K562 (cell line): Measurements from ENCODE around the gene ANKH. TPM values are rescaled to one million over a fixed set of nuclear protein-coding genes. Genes with fewer than 3 reads are reported as not detected.

Experiments
- ATAC-seq: fragments of 200-7000 bp; cut with Tn5 transposase; 3 replicates; pipeline ENCODE4 v1.9.1; 2020; ENCODE audit warnings: moderate library complexity
- BruUV-seq: library from RNA; stranded (reverse); fragments of 400-500 nt; replicated peaks from 2 replicates; lab custom pipeline; 2021; lab: Mats Ljungman, UMichigan
- CTCF ChIA-PET: fragments of 300-600 bp; formaldehyde crosslinking; extraction: SDS; loops from one replicate; lab custom pipeline; 2021; ENCODE audit warnings: low intra/inter-chr PET ratio; lab: Yijun Ruan, JAX
- POLR2A ChIA-PET: fragments of 300-600, 350-650 bp; sonication (Branson Sonifier 250); formaldehyde crosslinking; extraction: SDS; loops from one replicate; lab custom pipeline; 2021; ENCODE audit warnings: antibody characterized with exemption, inconsistent platforms; lab: Yijun Ruan, JAX
- DNase-seq, 4 experiments: peaks; one replicate each; pipeline versions ENCODE4 v3.0.0 to v3.0.0-alpha.2; 2011 to 2018; ENCODE audit warnings: low spot score in 3 of 4, mixed read lengths in 3 of 4; ENCODE audit errors: extremely low read depth in 1 of 4
- FAIRE-seq: peaks from 2 replicates; lab custom pipeline; 2011; peaks lifted over from hg19 to GRCh38; lab: Jason Lieb, UNC
- H2AFZ ChIP-seq: 2 replicates; pipeline ENCODE4 v1.6.0; 2011; ENCODE audit warnings: low read depth, low read length, control low read depth, inconsistent platforms
- H3K27ac ChIP-seq: fragments of 200-600 bp; 3 replicates; pipeline ENCODE4 v1.8.0; 2011; ENCODE audit warnings: low read depth, mild to moderate bottlenecking, control low read depth, inconsistent platforms, low read length, moderate library complexity, mixed read lengths; ENCODE audit errors: extremely low read depth
- H3K27me3 ChIP-seq, 2 experiments: fragments of 300-600 bp in 1 of 2; 2 replicates in 1 of 2; 3 replicates in 1 of 2; pipeline versions ENCODE4 v1.6.0 to v1.8.0; 2011; ENCODE audit warnings: inconsistent platforms in 2 of 2, low read length in 2 of 2, mild to moderate bottlenecking in 1 of 2, mixed read lengths in 1 of 2, moderate library complexity in 1 of 2; ENCODE audit not compliant: control insufficient read depth in 2 of 2, insufficient read depth in 2 of 2
- H3K36me3 ChIP-seq: fragments of 300-600 bp; 3 replicates; pipeline ENCODE4 v1.8.0; 2011; ENCODE audit warnings: mild to moderate bottlenecking, low read length, inconsistent platforms; ENCODE audit not compliant: control insufficient read depth, insufficient read depth
- H3K4me1 ChIP-seq, 2 experiments: fragments of 200-600 bp in 1 of 2; replicated peaks in 1 of 2; 2 replicates in 1 of 2; 3 replicates in 1 of 2; pipeline versions ENCODE4 v1.5.1 to v1.8.0; 2011; ENCODE audit warnings: inconsistent platforms in 2 of 2, low read length in 2 of 2, mild to moderate bottlenecking in 1 of 2, mixed read lengths in 1 of 2, moderate library complexity in 1 of 2; ENCODE audit not compliant: control insufficient read depth in 2 of 2, insufficient read depth in 2 of 2
- H3K4me2 ChIP-seq: 2 replicates; pipeline ENCODE4 v1.6.1; 2011; ENCODE audit warnings: low read length, control low read depth, inconsistent platforms, mixed read lengths; ENCODE audit not compliant: insufficient read depth
- H3K4me3 ChIP-seq: fragments of 200-600 bp; sonication (generic), shearing (Covaris generic); 2 replicates; pipeline ENCODE4 v1.5.1; 2016; ENCODE audit warnings: control low read depth, inconsistent platforms
- H3K79me2 ChIP-seq: fragments of 200-600 bp; 3 replicates; pipeline ENCODE4 v1.8.0; 2011; ENCODE audit warnings: low read length, inconsistent platforms; ENCODE audit not compliant: control insufficient read depth, insufficient read depth
- H3K9ac ChIP-seq, 2 experiments: 2 replicates each; pipeline versions ENCODE4 v1.6.0 to v1.6.1; 2011; ENCODE audit warnings: low read depth in 2 of 2, low read length in 2 of 2, control low read depth in 1 of 2, inconsistent platforms in 1 of 2, mild to moderate bottlenecking in 1 of 2, mixed read lengths in 1 of 2; ENCODE audit not compliant: insufficient read depth in 1 of 2
- H3K9me1 ChIP-seq: one replicate; pipeline ENCODE4 v1.6.0; 2011; ENCODE audit warnings: inconsistent platforms, mild to moderate bottlenecking, low read length, moderate library complexity; ENCODE audit not compliant: control insufficient read depth, insufficient read depth
- H3K9me3 ChIP-seq: replicated peaks from 2 replicates; pipeline ENCODE4 v1.5.1; 2011; ENCODE audit warnings: low read depth, low read length, inconsistent platforms; ENCODE audit not compliant: control insufficient read depth, insufficient read depth
- H4K20me1 ChIP-seq: replicated peaks from 2 replicates; pipeline ENCODE4 v1.6.1; 2011; ENCODE audit warnings: low read length, inconsistent platforms, mixed read lengths; ENCODE audit not compliant: control insufficient read depth, insufficient read depth
- ATF7 ChIP-seq: fragments of 450-650 bp; IDR thresholded peaks from 2 replicates; pipeline ENCODE4 v1.7.1; 2014; ENCODE audit warnings: mild to moderate bottlenecking, moderate library complexity
- CBX1 ChIP-seq: sonication (generic); IDR thresholded peaks from 2 replicates; pipeline ENCODE4 v1.6.1; 2016; ENCODE audit warnings: antibody characterized with exemption, low read depth, mild to moderate bottlenecking
- FUS ChIP-seq: fragments of 200-400 bp; formaldehyde crosslinking; optimal IDR thresholded peaks from 2 replicates; pipeline ENCODE3; 2017; ENCODE audit warnings: low read depth, low read length
- HDAC2 ChIP-seq: fragments of 450-650 bp; IDR thresholded peaks from 2 replicates; pipeline ENCODE4 v1.6.1; 2016; ENCODE audit warnings: mild to moderate bottlenecking
- HDAC3 ChIP-seq: fragments of 450-650 bp; IDR thresholded peaks from 2 replicates; pipeline ENCODE4 v1.6.1; 2018; ENCODE audit warnings: borderline replicate concordance, mild to moderate bottlenecking, moderate library complexity; ENCODE audit not compliant: partially characterized antibody
- HEY1 ChIP-seq: fragments of 250-450 bp; sonication (Bioruptor Pico); IDR thresholded peaks from 2 replicates; pipeline ENCODE4 v1.5.0; 2020; ENCODE audit warnings: mild to moderate bottlenecking, moderate library complexity, borderline replicate concordance
- NFE2 ChIP-seq: IDR thresholded peaks from 2 replicates; pipeline ENCODE4 v1.6.1; 2014; ENCODE audit warnings: antibody characterized with exemption, low read depth
- SMARCA5 ChIP-seq: fragments of 450-650 bp; IDR thresholded peaks from 2 replicates; pipeline ENCODE4 v1.6.1; 2016
- SP2 ChIP-seq: IDR thresholded peaks from 2 replicates; pipeline ENCODE4 v1.6.1; 2011; ENCODE audit warnings: mild to moderate bottlenecking, low read depth, low read length, moderate library complexity; ENCODE audit not compliant: poor library complexity, severe bottlenecking; ENCODE audit errors: extremely low read depth
- TAF7 ChIP-seq: fragments of 450-650 bp; IDR thresholded peaks from 2 replicates; pipeline ENCODE4 v1.6.1; 2016; ENCODE audit warnings: missing genetic modification characterization, missing compliant biosample characterization
- TAL1 ChIP-seq: fragments of 450-650 bp; IDR thresholded peaks from 2 replicates; pipeline ENCODE4 v1.6.1; 2016; ENCODE audit warnings: mild to moderate bottlenecking
- ZNF184 ChIP-seq: sonication (generic); formaldehyde crosslinking; IDR thresholded peaks from 2 replicates; pipeline ENCODE4 v1.5.0; 2020; ENCODE audit warnings: missing genetic modification reagents
- ZNF644 ChIP-seq: fragments of 200-800 bp; sonication (Bioruptor generic); IDR thresholded peaks from 2 replicates; pipeline ENCODE4 v1.6.1; 2016; ENCODE audit warnings: low read depth, missing genetic modification characterization, missing compliant biosample characterization
- ZNF785 ChIP-seq: fragments of 250-450 bp; sonication (Bioruptor Pico); IDR thresholded peaks from 2 replicates; pipeline ENCODE4 v1.4.0; 2020; ENCODE audit warnings: mild to moderate bottlenecking
- WGBS: fragments of 100-300 bp; shearing (Covaris generic); methylation state at CpG from one replicate; pipeline ENCODE4 v1.1.6; 2016; ENCODE audit warnings: low coverage, mixed read lengths; ENCODE audit not compliant: insufficient coverage; ENCODE audit errors: missing lambda C conversion rate; 5-methylcytosine and 5-hydroxymethylcytosine counted together
- in situ Hi-C: fragments of 300-500 bp; cut with MboI; formaldehyde crosslinking; loops from 4 replicates; pipeline ENCODE4 v1.15.0; 2018; ENCODE audit warnings: inconsistent platforms, mixed read lengths
- intact Hi-C: fragments of 100-400 bp; cut with micrococcal nuclease; formaldehyde crosslinking; loops from 2 replicates; pipeline ENCODE4 v1.14.2; 2022
- polyA plus RNA-seq, 8 experiments: library from polyadenylated mRNA; depleted of rRNA in 4 of 8; stranded (reverse) in 5 of 8; unstranded in 3 of 8; fragments of >200 nt; fragmentation: Nextera tagmentation in 2 of 8; fragmentation: Illumina TruSeq in 1 of 8; extraction: Ambion mirVana in 2 of 8; extraction: Trizol in 1 of 8; gene quantifications; 2 replicates each; pipeline versions ENCODE4 v1.2.1 to v1.2.3, GENCODE V29; 2011 to 2014; ENCODE audit warnings: inconsistent platforms in 1 of 8, missing spikeins in 1 of 8
- total RNA-seq, 7 experiments: library from RNA; depleted of rRNA in 6 of 7; stranded (reverse); fragments of >200 nt in 6 of 7; fragmentation: Illumina TruSeq in 2 of 7; extraction: Trizol in 2 of 7; gene quantifications; 2 replicates each; pipeline versions ENCODE4 v1.2.1 to v1.2.3, GENCODE V29; 2011 to 2021; ENCODE audit warnings: low replicate concordance in 1 of 7
- TF ChIP-seq, protein P1 (sequence below): fragments of 250-450 bp; sonication (Bioruptor Pico); IDR thresholded peaks from 2 replicates; pipeline ENCODE4 v1.4.0; 2020; ENCODE audit warnings: borderline replicate concordance

The ANKH gene
- total and polyA plus RNA-seq, 9 of the 15 experiments (the other 6 are each of a cell fraction or from before 2014, with no cell fraction given), result 0.79 to 12.2 (median 4.5) TPM

DNA sequence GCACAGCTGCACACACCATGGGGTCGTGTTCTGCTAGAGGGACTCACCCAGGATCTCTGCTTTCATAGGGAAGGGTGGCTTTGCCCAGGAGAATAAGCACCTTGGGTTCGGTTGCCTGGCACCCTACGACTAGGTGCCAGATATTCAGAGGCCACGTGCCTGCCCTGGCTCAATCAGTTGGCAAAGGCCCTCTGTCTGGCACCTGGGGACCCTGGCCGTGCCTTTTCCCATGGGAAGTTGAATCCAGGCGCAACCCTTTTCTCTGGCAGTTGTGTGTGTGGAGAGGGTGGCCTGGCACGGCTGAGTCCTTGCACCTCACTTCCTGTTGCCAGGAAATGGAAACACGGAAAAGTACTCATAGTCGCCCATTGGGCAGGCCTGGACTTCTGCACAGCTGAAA is 10.2 kb upstream of the ANKH start:
- H3K79me2 ChIP-seq, result no peaks in the 10 kb centered on the region
- H3K4me2 ChIP-seq, result no peak overlapping the region
- H3K9me3 ChIP-seq, result no peaks in the 10 kb centered on the region; the same call in 1 of the 2 replicates
- no peaks in the 10 kb centered on the region for H4K20me1 ChIP-seq
- H3K36me3 ChIP-seq, result no peaks in the 10 kb centered on the region
- no peak for ATAC-seq
- BruUV-seq, result no TSS peak
- whole genome bisulfite sequencing, result 0% methylated on average over 9 of the region's 9 CpGs
- no peaks in the 10 kb centered on the region for H3K4me1 ChIP-seq
- POLR2A ChIA-PET, result no interaction called here
- in situ Hi-C loops, result no loop called here
- no peak overlapping the region for H3K27ac ChIP-seq
- TF ChIP-seq ZNF785, result no peak
- no peak for TF ChIP-seq ZNF644 (tag)
- TF ChIP-seq HDAC3, result no peak
- TF ChIP-seq ATF7, result no peak
- no peak for TF ChIP-seq SP2
- TF ChIP-seq, all 486 proteins: peak for 0
- intact Hi-C loops, result no loop called here
- Histone ChIP-seq H3K9ac (0 out of 4 replicates have a peak overlapping the region, but pooled peaks of 1 of the 2 experiments have one; percentile 6), H3K4me3 (no peak overlapping the region), H3K9me1 (no peaks in the 10 kb centered on the region), H2AFZ (no peak overlapping the region), H3K27me3 (peaks cover 0 to 20% of the 10 kb centered on the region in 2 experiments; a peak in 3 of 5 replicates)
- no peak for DNase-seq
- CTCF ChIA-PET, result no interaction called here
- no peak for FAIRE-seq

DNA sequence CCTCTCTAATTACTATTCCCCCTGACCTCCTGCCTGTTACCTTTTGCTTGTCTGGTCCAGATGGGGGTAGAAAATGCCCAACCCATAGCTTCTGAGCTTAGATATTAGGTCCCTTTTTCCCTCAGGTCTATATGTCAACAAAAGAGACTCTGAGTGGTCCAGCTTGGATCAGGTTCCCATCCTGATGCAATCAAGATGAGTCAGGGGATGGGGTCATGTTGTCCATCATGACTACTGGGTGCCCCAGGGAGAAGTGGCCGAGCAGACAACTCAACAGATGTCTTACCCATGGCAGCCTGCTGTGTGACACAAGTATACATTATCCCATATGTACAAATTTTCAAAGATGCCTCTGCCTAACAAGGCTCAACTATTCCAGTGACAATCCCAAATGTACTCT is 9.1 kb upstream of the ANKH start:
- Histone ChIP-seq H3K27ac (no peak overlapping the region), H3K4me3 (no peak overlapping the region), H3K9ac (no peak overlapping the region), H3K9me1 (no peaks in the 10 kb centered on the region), H3K9me3 (no peaks in the 10 kb centered on the region; the same call in 1 of the 2 replicates), H3K4me2 (no peak overlapping the region), H2AFZ (no peak overlapping the region), H4K20me1 (no peaks in the 10 kb centered on the region), H3K27me3 (peaks cover 4 to 20% of the 10 kb centered on the region in 2 experiments), H3K79me2 (no peaks in the 10 kb centered on the region), H3K36me3 (no peaks in the 10 kb centered on the region), H3K4me1 (no peaks in the 10 kb centered on the region)
- CTCF ChIA-PET, result no interaction called here
- no TSS peak for BruUV-seq
- ATAC-seq, result no peak
- WGBS, result 0% methylated on average over 1 of the region's 1 CpG
- POLR2A ChIA-PET, result no interaction called here
- no peak for FAIRE-seq
- DNase-seq, result no peak
- in situ Hi-C loops, result no loop called here
- intact Hi-C loops, result no loop called here
- TF ChIP-seq TAL1 (no peak), ZNF184 (CRISPR knock-in tag) (no peak), NFE2 (no peak), HDAC2 (no peak), TAF7 (tag) (no peak), FUS (no peak), SMARCA5 (no peak), HEY1 (CRISPR knock-in tag) (no peak), CBX1 (no peak)
- TF ChIP-seq, protein P1, sequence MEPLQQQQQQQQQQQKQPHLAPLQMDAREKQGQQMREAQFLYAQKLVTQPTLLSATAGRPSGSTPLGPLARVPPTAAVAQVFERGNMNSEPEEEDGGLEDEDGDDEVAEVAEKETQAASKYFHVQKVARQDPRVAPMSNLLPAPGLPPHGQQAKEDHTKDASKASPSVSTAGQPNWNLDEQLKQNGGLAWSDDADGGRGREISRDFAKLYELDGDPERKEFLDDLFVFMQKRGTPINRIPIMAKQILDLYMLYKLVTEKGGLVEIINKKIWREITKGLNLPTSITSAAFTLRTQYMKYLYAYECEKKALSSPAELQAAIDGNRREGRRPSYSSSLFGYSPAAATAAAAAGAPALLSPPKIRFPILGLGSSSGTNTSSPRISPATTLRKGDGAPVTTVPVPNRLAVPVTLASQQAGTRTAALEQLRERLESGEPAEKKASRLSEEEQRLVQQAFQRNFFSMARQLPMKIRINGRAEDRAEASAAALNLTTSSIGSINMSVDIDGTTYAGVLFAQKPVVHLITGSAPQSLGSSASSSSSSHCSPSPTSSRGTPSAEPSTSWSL (CRISPR knock-in tag), result no peak
